ENCODE data around the gene ZNF446. TPM values are rescaled to one million over a fixed set of nuclear protein-coding genes. Genes with fewer than 3 reads are reported as not detected.

Gene ZNF446
- total RNA-seq, 1 donor from 2014 or later, result 6.0 TPM

- DNase-seq (ENCODE audit: low read depth) (peak; percentile 60), FAIRE-seq (no peak)
- no peaks in the 10 kb centered on the region for H3K27me3 ChIP-seq (ENCODE audit: insufficient read depth, low read length)
- TF ChIP-seq EZH2 (IDR thresholded peaks at IDR 0.05; ENCODE audit: insufficient read depth, low read length), result no peak
- TF ChIP-seq, protein P1, sequence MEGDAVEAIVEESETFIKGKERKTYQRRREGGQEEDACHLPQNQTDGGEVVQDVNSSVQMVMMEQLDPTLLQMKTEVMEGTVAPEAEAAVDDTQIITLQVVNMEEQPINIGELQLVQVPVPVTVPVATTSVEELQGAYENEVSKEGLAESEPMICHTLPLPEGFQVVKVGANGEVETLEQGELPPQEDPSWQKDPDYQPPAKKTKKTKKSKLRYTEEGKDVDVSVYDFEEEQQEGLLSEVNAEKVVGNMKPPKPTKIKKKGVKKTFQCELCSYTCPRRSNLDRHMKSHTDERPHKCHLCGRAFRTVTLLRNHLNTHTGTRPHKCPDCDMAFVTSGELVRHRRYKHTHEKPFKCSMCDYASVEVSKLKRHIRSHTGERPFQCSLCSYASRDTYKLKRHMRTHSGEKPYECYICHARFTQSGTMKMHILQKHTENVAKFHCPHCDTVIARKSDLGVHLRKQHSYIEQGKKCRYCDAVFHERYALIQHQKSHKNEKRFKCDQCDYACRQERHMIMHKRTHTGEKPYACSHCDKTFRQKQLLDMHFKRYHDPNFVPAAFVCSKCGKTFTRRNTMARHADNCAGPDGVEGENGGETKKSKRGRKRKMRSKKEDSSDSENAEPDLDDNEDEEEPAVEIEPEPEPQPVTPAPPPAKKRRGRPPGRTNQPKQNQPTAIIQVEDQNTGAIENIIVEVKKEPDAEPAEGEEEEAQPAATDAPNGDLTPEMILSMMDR (IDR thresholded peaks at IDR 0.05; ENCODE audit: insufficient read depth, low read depth, low read length), result peak; percentile 39
- peak overlapping the region; percentile 96 for H3K4me2 ChIP-seq (ENCODE audit: low read length)
- H3K9ac ChIP-seq (ENCODE audit: low read length), result peak overlapping the region; percentile 93
- Mint-ChIP-seq H3K4me1 (ENCODE audit: low read depth, unreplicated experiment) (peaks cover 24% of the 10 kb centered on the region), H3K27ac (ENCODE audit: unreplicated experiment) (peak overlapping the region; percentile 94), H3K4me3 (ENCODE audit: unreplicated experiment) (peak overlapping the region; percentile 100), H3K27me3 (ENCODE audit: low read depth, unreplicated experiment) (no peaks in the 10 kb centered on the region), H3K9me3 (ENCODE audit: unreplicated experiment) (no peaks in the 10 kb centered on the region), H3K36me3 (ENCODE audit: low read depth, unreplicated experiment) (peaks cover 12% of the 10 kb centered on the region)
- H3K4me1 ChIP-seq (ENCODE audit: insufficient read depth, low read length), result peaks cover 13% of the 10 kb centered on the region
- no peaks in the 10 kb centered on the region for H3K9me3 ChIP-seq (ENCODE audit: insufficient read depth, low read depth, low read length)
- peak overlapping the region; percentile 88 for H2AFZ ChIP-seq (ENCODE audit: low read depth, low read length)
- peaks cover 2% of the 10 kb centered on the region for H3K36me3 ChIP-seq (ENCODE audit: insufficient read depth, low read length)
- H3K4me3 ChIP-seq (ENCODE audit: insufficient read depth, low read depth, low read length), result peak overlapping the region; percentile 82
- peaks cover 20% of the 10 kb centered on the region for H4K20me1 ChIP-seq (ENCODE audit: insufficient read depth, low read length)
- H3K27ac ChIP-seq (ENCODE audit: low read depth, low read length), result peak overlapping the region; percentile 86
- H3K79me2 ChIP-seq (ENCODE audit: insufficient read depth, low read length), result peaks cover 47% of the 10 kb centered on the region
Observed at GRCh38 chr19:58519087-58519354, 42.9 kb downstream of the ZNF446 start.

- Mint-ChIP-seq H3K4me1 (ENCODE audit: low read depth, unreplicated experiment) (peaks cover 24% of the 10 kb centered on the region), H3K4me3 (ENCODE audit: unreplicated experiment) (peak within 1 kb of the TSS; percentile 100), H3K36me3 (ENCODE audit: low read depth, unreplicated experiment) (peaks cover 12% of the 10 kb centered on the region), H3K27me3 (ENCODE audit: low read depth, unreplicated experiment) (no peaks in the 10 kb centered on the region), H3K27ac (ENCODE audit: unreplicated experiment) (peak within 1 kb of the TSS; percentile 94), H3K9me3 (ENCODE audit: unreplicated experiment) (no peaks in the 10 kb centered on the region)
- peak within 1 kb of the TSS; percentile 93 for H3K9ac ChIP-seq (ENCODE audit: low read length)
- peak; percentile 94 for DNase-seq (ENCODE audit: low read depth)
- no peaks in the 10 kb centered on the region for H3K27me3 ChIP-seq (ENCODE audit: insufficient read depth, low read length)
- peak within 1 kb of the TSS; percentile 82 for H3K4me3 ChIP-seq (ENCODE audit: insufficient read depth, low read depth, low read length)
- H4K20me1 ChIP-seq (ENCODE audit: insufficient read depth, low read length), result peaks cover 20% of the 10 kb centered on the region
- H3K4me1 ChIP-seq (ENCODE audit: insufficient read depth, low read length), result peaks cover 10% of the 10 kb centered on the region
- peak within 1 kb of the TSS; percentile 96 for H3K4me2 ChIP-seq (ENCODE audit: low read length)
- H3K36me3 ChIP-seq (ENCODE audit: insufficient read depth, low read length), result peaks cover 2% of the 10 kb centered on the region
- TF ChIP-seq, protein P1 (IDR thresholded peaks at IDR 0.05; ENCODE audit: insufficient read depth, low read depth, low read length), result peak; percentile 17
- no peak for TF ChIP-seq EZH2 (IDR thresholded peaks at IDR 0.05; ENCODE audit: insufficient read depth, low read length)
- H3K27ac ChIP-seq (ENCODE audit: low read depth, low read length), result peak within 1 kb of the TSS; percentile 86
- H3K9me3 ChIP-seq (ENCODE audit: insufficient read depth, low read depth, low read length), result no peaks in the 10 kb centered on the region
- H3K79me2 ChIP-seq (ENCODE audit: insufficient read depth, low read length), result peaks cover 44% of the 10 kb centered on the region
- FAIRE-seq, result no peak
- H2AFZ ChIP-seq (ENCODE audit: low read depth, low read length), result peak within 1 kb of the TSS; percentile 88
Observed at GRCh38 chr19:58519355-58520256, 43.5 kb downstream of the ZNF446 start, which contains the start of gene ZBTB45. Gene ZBTB45, minus strand, starts transcription at chr19:58519810. Its CDS starts 2,137 bp downstream, at chr19:58517673.

GRCh38 chr19:58520257-58520599, 44.1 kb downstream of the ZNF446 start:
- Mint-ChIP-seq H3K36me3 (ENCODE audit: low read depth, unreplicated experiment) (peaks cover 12% of the 10 kb centered on the region), H3K4me1 (ENCODE audit: low read depth, unreplicated experiment) (peaks cover 21% of the 10 kb centered on the region), H3K9me3 (ENCODE audit: unreplicated experiment) (no peaks in the 10 kb centered on the region), H3K27me3 (ENCODE audit: low read depth, unreplicated experiment) (no peaks in the 10 kb centered on the region), H3K4me3 (ENCODE audit: unreplicated experiment) (peak overlapping the region; percentile 100), H3K27ac (ENCODE audit: unreplicated experiment) (peak overlapping the region; percentile 94)
- Histone ChIP-seq H4K20me1 (ENCODE audit: insufficient read depth, low read length) (peaks cover 20% of the 10 kb centered on the region), H3K4me3 (ENCODE audit: insufficient read depth, low read depth, low read length) (peak overlapping the region; percentile 82), H3K9me3 (ENCODE audit: insufficient read depth, low read depth, low read length) (no peaks in the 10 kb centered on the region), H3K79me2 (ENCODE audit: insufficient read depth, low read length) (peaks cover 40% of the 10 kb centered on the region), H3K27me3 (ENCODE audit: insufficient read depth, low read length) (no peaks in the 10 kb centered on the region), H3K36me3 (ENCODE audit: insufficient read depth, low read length) (peaks cover 2% of the 10 kb centered on the region), H3K9ac (ENCODE audit: low read length) (peak overlapping the region; percentile 93), H3K4me2 (ENCODE audit: low read length) (peak overlapping the region; percentile 96), H2AFZ (ENCODE audit: low read depth, low read length) (peak overlapping the region; percentile 88), H3K27ac (ENCODE audit: low read depth, low read length) (peak overlapping the region; percentile 86), H3K4me1 (ENCODE audit: insufficient read depth, low read length) (peaks cover 10% of the 10 kb centered on the region)
- DNase-seq (ENCODE audit: low read depth) (no peak), FAIRE-seq (no peak)
- no peak for TF ChIP-seq EZH2 (IDR thresholded peaks at IDR 0.05; ENCODE audit: insufficient read depth, low read length)
- TF ChIP-seq, protein P1 (IDR thresholded peaks at IDR 0.05; ENCODE audit: insufficient read depth, low read depth, low read length), result no peak

Data from astrocyte (in vitro differentiated cells and primary cell).